ENCODE data around the gene NR1H4. TPM values are rescaled to one million over a fixed set of nuclear protein-coding genes. Genes with fewer than 3 reads are reported as not detected.

NR1H4 gene
- total and polyA plus RNA-seq, 2 of the 8 experiments (the other 6 are each of a cell fraction or from before 2014, with no cell fraction given), result not detected

GRCh38 chr12:100455896-100456295 is 17.8 kb upstream of the NR1H4 start:
- H3K4me1 ChIP-seq (replicated peaks in 1 of 4; ENCODE audit: control insufficient read depth in 3 of 4, insufficient read depth in 4 of 4, low read length in 3 of 4), result peaks cover 0 to 3% (median 1%) of the 10 kb centered on the region in 4 experiments; a peak in 1 of 7 replicates
- no peak for FAIRE-seq
- 85% methylated on average over 3 of the region's 3 CpGs; no CpG with 5 or more reads in 1 of the 2 experiments for WGBS, 2 experiments (ENCODE audit: extremely low coverage in 1 of 2, insufficient coverage in 1 of 2, insufficient read length in 1 of 2, insufficient replicate concordance in 2 of 2, low coverage in 1 of 2, low lambda C conversion rate in 2 of 2, missing lambda C conversion rate in 1 of 2)
- no peak overlapping the region for H4K8ac ChIP-seq (ENCODE audit: extremely low read depth, insufficient read depth, low read length)
- no peak overlapping the region for H2BK12ac ChIP-seq (ENCODE audit: low read depth, low read length)
- no peak overlapping the region for H2BK15ac ChIP-seq (ENCODE audit: low read length)
- H3K27me3 ChIP-seq (replicated peaks in 1 of 4; ENCODE audit: control insufficient read depth in 3 of 4, extremely low read depth in 1 of 4, insufficient read depth in 3 of 4, low read length in 3 of 4), result no peaks in the 10 kb centered on the region
- ChIA-PET POLR2A (ENCODE audit: partially characterized antibody) (interaction anchor here (0.5 kb wide), 1 partner anchor 281 kb away, joined by 3 read pairs; no protein-coding TSS in a partner anchor), CTCF (ENCODE audit: partially characterized antibody) (interaction anchor here (0.6 to 2.0 kb wide), 8 partner anchors 14 to 273 kb away, joined by 3 to 7 read pairs (median 4); no protein-coding TSS in a partner anchor)
- H4K5ac ChIP-seq (ENCODE audit: insufficient read length, low read depth, low read length), result no peak overlapping the region
- no peak overlapping the region for H3K9ac ChIP-seq (replicated peaks in 1 of 4; ENCODE audit: extremely low read depth in 1 of 4, low read depth in 3 of 4, low read length in 3 of 4)
- H3K4ac ChIP-seq (replicated peaks; ENCODE audit: insufficient read length, low read depth, low read length), result no peak overlapping the region
- no peak overlapping the region for H2BK120ac ChIP-seq (replicated peaks; ENCODE audit: low read depth, low read length)
- H2BK20ac ChIP-seq (ENCODE audit: low read length), result no peak overlapping the region
- no peak overlapping the region for H3K14ac ChIP-seq (ENCODE audit: insufficient read length)
- no peak overlapping the region for H2BK5ac ChIP-seq (ENCODE audit: low read depth, low read length)
- H4K20me1 ChIP-seq (replicated peaks in 1 of 2; ENCODE audit: control insufficient read depth in 1 of 2, insufficient read depth in 2 of 2, low read length in 2 of 2), result no peaks in the 10 kb centered on the region
- H3K4me3 ChIP-seq (ENCODE audit: extremely low read depth in 1 of 4, insufficient read depth in 2 of 4, low read depth in 3 of 4, low read length in 4 of 4), result no peak overlapping the region
- H3K9me3 ChIP-seq (ENCODE audit: insufficient read depth in 2 of 2, low read depth in 1 of 2, low read length in 1 of 2), result no peaks in the 10 kb centered on the region
- H3K27ac ChIP-seq (ENCODE audit: low read depth, low read length), result no peak overlapping the region
- H3K79me1 ChIP-seq (ENCODE audit: low read depth, low read length), result no peaks in the 10 kb centered on the region
- H3K18ac ChIP-seq (ENCODE audit: extremely low read depth, low read length), result no peak overlapping the region
- no peak overlapping the region for H3K23ac ChIP-seq (ENCODE audit: insufficient read length)
- H3K23me2 ChIP-seq (ENCODE audit: low read depth, low read length), result no peaks in the 10 kb centered on the region
- no peak for DNase-seq (ENCODE audit: low read depth in 1 of 2, low spot score in 2 of 2)
- H3K4me2 ChIP-seq (ENCODE audit: insufficient read depth in 1 of 2, low read depth in 2 of 2, low read length in 2 of 2), result no peak overlapping the region
- H2AK5ac ChIP-seq (ENCODE audit: low read depth, low read length), result no peak overlapping the region
- no peaks in the 10 kb centered on the region for H3K79me2 ChIP-seq (ENCODE audit: control insufficient read depth in 1 of 2, insufficient read depth in 2 of 2, low read length in 2 of 2)
- H3K36me3 ChIP-seq (ENCODE audit: control insufficient read depth in 2 of 4, insufficient read depth in 4 of 4, low read length in 3 of 4), result no peaks in the 10 kb centered on the region
- no peak overlapping the region for H4K91ac ChIP-seq (replicated peaks; ENCODE audit: insufficient read length, low read length)
- H3K56ac ChIP-seq (replicated peaks; ENCODE audit: insufficient read length, low read depth, low read length), result no peak overlapping the region
- H2AFZ ChIP-seq (ENCODE audit: low read length), result no peak overlapping the region
- TF ChIP-seq RAD21 (IDR thresholded peaks at IDR 0.05 in 1 of 2, conservative IDR thresholded peaks at IDR 0.05 in 1 of 2; ENCODE audit: low read depth in 2 of 2, low read length in 2 of 2), result no peak
- TF ChIP-seq BRCA1 (IDR thresholded peaks at IDR 0.05; ENCODE audit: low read depth, low read length), result no peak
- no peak for TF ChIP-seq CHD2 (IDR thresholded peaks at IDR 0.05; ENCODE audit: low read length)
- TF ChIP-seq NRF1 (IDR thresholded peaks at IDR 0.05; ENCODE audit: low read depth, low read length), result no peak
- no peak for TF ChIP-seq MAFK (IDR thresholded peaks at IDR 0.05; ENCODE audit: low read depth, low read length)
- TF ChIP-seq YY1 (IDR thresholded peaks at IDR 0.05; ENCODE audit: low read depth, low read length), result no peak
- no peak for TF ChIP-seq HDAC2 (IDR thresholded peaks at IDR 0.05; ENCODE audit: borderline replicate concordance in 1 of 2, low read depth in 2 of 2, low read length in 2 of 2)
- no peak for TF ChIP-seq TAF1 (IDR thresholded peaks at IDR 0.05; ENCODE audit: low read depth, low read length)
- TF ChIP-seq FOSL1 (IDR thresholded peaks at IDR 0.05; ENCODE audit: insufficient read depth, low read depth, low read length), result no peak
- no peak for TF ChIP-seq RFX5 (IDR thresholded peaks at IDR 0.05; ENCODE audit: borderline replicate concordance, low read depth, low read length)
- no peak for TF ChIP-seq TBP (IDR thresholded peaks at IDR 0.05; ENCODE audit: low read depth, low read length)
- TF ChIP-seq SP1 (IDR thresholded peaks at IDR 0.05; ENCODE audit: low read depth, low read length), result no peak
- TF ChIP-seq POU5F1 (IDR thresholded peaks at IDR 0.05; ENCODE audit: low read depth, low read length), result no peak
- no peak for TF ChIP-seq POLR2AphosphoS5 (IDR thresholded peaks at IDR 0.05; ENCODE audit: low read depth, low read length)
- no peak for TF ChIP-seq JUND (IDR thresholded peaks at IDR 0.05; ENCODE audit: low read length)

Measured in H1 (cell line).